Muscle layer of duodenum (tissue), 2 donors: Measurements from ENCODE around the gene TRIM72.
A peak's percentile ranks its signal among the peaks of the same experiment; 100 is the strongest.
"Not testable (repeated sequence)": the region's sequence is repeated elsewhere in the genome, so short reads cannot be mapped to it uniquely, and the experiment has no call there.

ENCODE experiments used
- H3K27ac ChIP-seq: one replicate; pipeline ENCODE4 v1.7.0; 2013; ENCODE audit warnings: mild to moderate bottlenecking, low read length
- H3K27me3 ChIP-seq: one replicate; pipeline ENCODE4 v1.7.0; 2013; ENCODE audit warnings: low read depth, mild to moderate bottlenecking, control low read depth, low read length
- H3K36me3 ChIP-seq, 2 donors: one replicate each; pipeline ENCODE4 v1.7.0; 2013; ENCODE audit warnings: low read length in 2 of 2, control low read depth in 1 of 2, mild to moderate bottlenecking in 1 of 2; ENCODE audit not compliant: insufficient read depth in 2 of 2, control insufficient read depth in 1 of 2
- H3K4me1 ChIP-seq, 2 donors: one replicate each; pipeline ENCODE4 v1.7.0; 2013; ENCODE audit warnings: low read length in 2 of 2, mild to moderate bottlenecking in 2 of 2, control low read depth in 1 of 2, moderate library complexity in 1 of 2; ENCODE audit not compliant: insufficient read depth in 2 of 2, control insufficient read depth in 1 of 2
- H3K4me3 ChIP-seq, 2 donors: one replicate each; pipeline ENCODE4 v1.7.0; 2013; ENCODE audit warnings: low read length in 2 of 2, low read depth in 1 of 2, mild to moderate bottlenecking in 1 of 2
- H3K9me3 ChIP-seq, 2 donors: one replicate each; pipeline ENCODE4 v1.7.0; 2013; ENCODE audit warnings: low read length in 2 of 2, control low read depth in 1 of 2, mild to moderate bottlenecking in 1 of 2; ENCODE audit not compliant: control insufficient read depth in 1 of 2
- donor health status: healthy.

Gene TRIM72

DNA sequence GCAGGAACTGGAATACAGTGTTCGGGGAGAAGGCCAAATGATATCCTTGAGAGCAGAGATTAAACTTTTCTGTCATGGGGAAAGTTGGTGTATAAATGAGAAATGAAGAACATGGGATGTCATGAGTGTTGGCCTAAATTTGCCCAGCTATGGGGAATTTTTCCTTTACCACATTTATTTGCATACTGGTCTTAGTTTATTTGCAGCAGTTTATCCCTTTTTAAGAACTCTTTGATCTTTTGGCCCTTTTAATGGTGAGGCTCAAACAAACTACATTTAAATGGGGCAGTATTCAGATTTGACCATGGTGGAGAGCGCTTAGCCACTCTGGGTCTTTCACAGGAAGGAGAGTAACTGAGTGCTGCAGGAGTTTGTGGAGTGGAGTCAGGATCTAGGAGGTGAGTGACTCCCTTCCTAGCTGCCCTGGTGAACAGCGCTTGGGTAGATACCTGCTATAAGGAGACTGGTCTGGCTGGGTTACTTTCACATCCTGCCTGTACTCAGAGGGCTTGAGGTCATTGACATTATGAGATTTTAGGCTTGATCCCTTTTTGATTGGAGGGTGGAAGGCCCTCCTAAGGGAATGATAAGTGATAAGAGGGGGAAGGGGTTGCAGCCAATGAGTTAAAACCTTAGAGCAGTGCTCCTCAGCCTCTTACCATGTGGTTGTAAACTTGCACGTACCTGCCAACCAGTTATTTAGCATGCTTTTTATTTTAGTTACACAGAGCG, 22.1 kb upstream of the TRIM72 start:
- peaks cover 69 to 93% of the 10 kb centered on the region in 2 donors for H3K36me3 ChIP-seq
- H3K27ac ChIP-seq: no peak overlapping the region
- no peaks in the 10 kb centered on the region for H3K27me3 ChIP-seq
- H3K9me3 ChIP-seq: no peaks in the 10 kb centered on the region
- no peaks in the 10 kb centered on the region for H3K4me1 ChIP-seq
- no peak overlapping the region for H3K4me3 ChIP-seq

DNA sequence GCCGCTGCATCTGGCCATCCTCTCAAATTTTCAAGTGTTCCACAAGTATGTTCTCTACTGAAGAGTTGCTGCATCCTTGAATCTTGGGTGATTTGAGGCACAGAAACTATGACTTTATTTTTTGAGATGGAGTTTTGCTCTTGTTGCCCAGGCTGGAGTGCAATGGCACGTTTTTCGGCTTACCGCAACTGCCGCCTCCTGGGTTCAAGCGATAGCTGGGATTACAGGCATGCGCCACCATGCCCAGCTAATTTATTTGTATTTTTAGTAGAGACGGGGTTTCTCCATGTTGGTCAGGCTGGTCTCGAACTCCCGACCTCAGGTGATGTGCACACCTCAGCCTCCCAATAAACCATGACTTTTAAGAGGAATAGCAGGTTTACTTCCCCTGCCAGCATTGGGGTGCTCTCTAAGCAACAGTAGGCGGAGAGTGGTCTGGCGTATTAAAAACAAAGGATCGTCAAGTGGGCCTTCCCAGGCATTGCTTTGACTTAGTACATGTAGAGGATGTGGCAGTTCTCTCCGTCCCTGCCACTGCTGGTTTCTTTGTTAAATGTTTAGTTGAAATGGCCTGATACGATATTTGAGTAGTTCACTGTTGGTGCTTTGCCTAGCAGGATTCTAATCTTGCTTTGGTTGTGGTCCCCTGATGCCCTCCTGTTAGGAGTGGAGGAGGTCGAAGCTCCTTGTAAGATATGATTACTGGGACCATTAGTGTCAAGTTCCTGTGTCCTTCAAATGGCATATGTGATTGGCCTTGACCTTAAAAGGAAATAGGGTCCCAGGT, 20.9 kb upstream of the TRIM72 start:
- H3K4me3 ChIP-seq: no peak overlapping the region
- peaks cover 57 to 81% of the 10 kb centered on the region in 2 donors for H3K36me3 ChIP-seq

DNA sequence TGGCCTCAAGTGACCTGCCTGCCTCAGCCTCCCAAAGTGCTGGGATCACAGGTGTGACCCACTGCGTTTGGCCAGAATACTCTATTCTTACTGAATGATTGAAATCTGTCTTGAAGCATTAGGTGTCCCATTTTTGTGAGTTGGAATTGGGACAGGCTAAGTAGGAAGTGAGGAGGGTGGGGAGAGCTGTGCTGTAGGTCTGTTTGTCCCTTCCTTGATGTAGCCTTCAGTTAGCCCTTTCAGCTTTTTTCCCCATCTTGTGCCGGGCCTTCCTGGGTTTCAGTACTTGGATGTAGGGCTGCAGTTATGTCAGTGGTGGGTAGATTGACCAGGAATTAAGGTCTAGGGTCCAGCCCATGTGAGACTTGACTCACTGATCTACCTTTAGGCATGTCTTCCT, 20.0 kb upstream of the TRIM72 start:
- H3K4me3 ChIP-seq: no peak overlapping the region
- no peaks in the 10 kb centered on the region for H3K9me3 ChIP-seq
- H3K27ac ChIP-seq: no peak overlapping the region
- peaks cover 53 to 73% of the 10 kb centered on the region in 2 donors for H3K36me3 ChIP-seq
- no peaks in the 10 kb centered on the region for H3K27me3 ChIP-seq
- no peaks in the 10 kb centered on the region for H3K4me1 ChIP-seq

More for the DNA sequence above, 20.9 kb upstream of the TRIM72 start:
- no peak overlapping the region for H3K27ac ChIP-seq
- no peaks in the 10 kb centered on the region for H3K4me1 ChIP-seq
- H3K27me3 ChIP-seq: no peaks in the 10 kb centered on the region
- no peaks in the 10 kb centered on the region for H3K9me3 ChIP-seq

DNA sequence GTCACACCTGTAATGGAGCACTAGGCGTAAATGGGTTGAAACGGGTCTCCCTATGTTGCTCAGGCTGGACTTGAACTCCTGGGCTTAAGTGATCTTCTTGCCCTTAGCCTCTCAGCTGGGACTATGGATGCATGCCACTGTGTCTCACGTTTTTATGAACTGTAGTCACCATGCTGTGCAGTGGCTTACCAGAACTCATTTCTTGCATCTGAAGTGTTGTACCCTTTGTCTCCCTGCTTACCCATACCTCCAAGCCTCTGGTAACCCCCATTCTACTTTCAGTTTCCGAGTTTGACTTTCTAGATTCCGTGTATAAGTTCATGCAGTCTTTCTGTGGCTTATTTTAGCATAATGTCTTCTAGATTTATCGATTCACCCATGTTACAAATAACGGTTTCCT, 19.0 kb upstream of the TRIM72 start:
- H3K36me3 ChIP-seq: peaks cover 42 to 67% of the 10 kb centered on the region in 2 donors
- H3K4me3 ChIP-seq: no peak overlapping the region
- no peak overlapping the region for H3K27ac ChIP-seq
- no peaks in the 10 kb centered on the region for H3K4me1 ChIP-seq
- no peaks in the 10 kb centered on the region for H3K27me3 ChIP-seq
- no peaks in the 10 kb centered on the region for H3K9me3 ChIP-seq

DNA sequence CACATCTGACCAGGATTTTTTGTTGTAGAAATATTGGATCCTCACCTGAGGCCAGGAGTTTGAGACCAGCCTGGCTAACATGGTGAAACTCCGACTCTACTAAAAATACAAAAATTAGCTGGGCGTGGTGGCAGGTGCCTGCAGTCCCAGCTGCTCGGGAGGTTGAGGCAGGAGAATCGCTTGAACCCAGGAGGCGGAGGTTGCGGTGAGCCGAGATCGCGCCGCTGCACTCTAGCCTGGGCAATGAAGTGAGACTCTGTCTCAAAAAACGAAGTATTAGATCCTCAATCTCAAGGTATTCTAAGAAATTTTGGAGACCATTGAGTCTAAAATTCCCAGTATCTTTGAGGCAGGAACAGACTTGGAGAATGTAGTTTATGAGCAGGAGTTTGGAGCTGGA, 18.1 kb upstream of the TRIM72 start:
- not testable (repeated sequence) for H3K9me3 ChIP-seq, H3K4me1 ChIP-seq, H3K27ac ChIP-seq, H3K27me3 ChIP-seq, H3K4me3 ChIP-seq
- H3K36me3 ChIP-seq: peaks cover 33 to 58% of the 10 kb centered on the region in 2 donors

DNA sequence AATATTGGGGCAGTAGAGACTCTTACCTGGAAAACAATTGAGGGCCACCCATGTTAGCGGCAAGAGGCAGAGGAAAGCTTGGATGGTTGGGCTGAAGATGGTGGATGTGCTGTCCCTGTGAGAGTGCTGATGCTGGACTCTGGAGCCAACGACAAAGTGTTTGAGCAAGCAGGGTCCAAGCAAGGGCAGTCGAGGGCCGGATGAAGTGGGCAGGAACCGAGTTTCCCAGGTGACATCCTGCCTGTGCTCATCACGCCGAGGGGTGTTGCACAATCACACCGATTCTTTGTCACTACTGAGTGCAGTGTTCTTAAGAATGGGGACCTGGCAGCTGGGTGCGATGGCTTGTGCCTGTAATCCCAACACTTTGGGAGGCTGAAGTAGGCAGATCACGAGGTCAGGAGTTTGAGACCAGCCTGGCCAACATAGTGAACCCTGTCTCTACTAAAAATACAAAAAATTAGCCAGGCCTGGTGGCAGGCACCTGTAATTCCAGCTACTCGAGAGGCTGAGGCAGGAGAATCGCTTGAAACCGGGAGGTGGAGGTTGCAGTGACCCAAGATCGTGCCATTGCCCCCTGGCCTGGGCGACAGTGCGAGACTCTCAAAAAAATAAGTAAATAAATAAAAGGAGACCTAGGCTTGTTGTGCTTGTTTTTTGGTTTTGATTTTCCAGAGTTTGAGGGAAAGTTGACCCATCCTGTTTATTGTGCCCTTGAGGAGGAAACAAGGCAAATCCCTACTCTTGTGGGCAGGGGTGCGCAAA, 17.4 kb upstream of the TRIM72 start:
- H3K27ac ChIP-seq: no peak overlapping the region
- peaks cover 7 to 9% of the 10 kb centered on the region in 2 donors for H3K4me1 ChIP-seq
- peaks cover 26 to 52% of the 10 kb centered on the region in 2 donors for H3K36me3 ChIP-seq
- H3K27me3 ChIP-seq: no peaks in the 10 kb centered on the region
- no peak overlapping the region for H3K4me3 ChIP-seq
- H3K9me3 ChIP-seq: no peaks in the 10 kb centered on the region

DNA sequence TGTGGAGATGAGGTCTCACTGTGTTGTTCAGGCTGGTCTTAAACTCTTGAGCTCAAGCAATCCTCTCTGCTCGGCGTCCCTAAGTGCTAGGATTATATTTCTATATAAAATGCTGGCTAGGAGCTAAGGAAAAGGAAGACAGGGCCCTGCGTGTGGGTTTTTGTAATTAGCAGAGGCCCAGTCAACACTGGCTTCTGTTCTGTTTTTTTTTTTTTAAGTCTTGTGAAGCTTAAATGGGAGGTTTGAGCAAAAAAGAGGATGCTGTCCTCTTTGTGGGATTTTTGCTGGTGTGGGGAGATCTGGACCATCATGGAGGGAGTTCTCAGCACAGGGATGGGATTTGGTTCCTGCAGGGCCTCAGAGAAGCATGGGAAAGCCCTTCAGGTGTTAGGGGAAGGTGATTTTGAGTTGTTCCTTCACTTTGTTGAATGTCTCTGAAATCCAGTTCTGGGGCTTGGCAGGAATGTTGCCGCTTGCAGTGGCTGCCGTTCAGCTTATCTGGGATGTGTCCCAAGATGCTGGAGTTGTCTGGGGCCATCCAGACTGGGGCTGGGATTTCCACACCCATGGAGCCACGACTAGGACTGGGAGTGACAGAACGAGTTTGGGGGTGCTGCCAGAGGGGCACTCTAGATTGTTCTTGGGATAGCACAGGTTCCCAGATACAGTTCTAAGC, 15.6 kb upstream of the TRIM72 start:
- Histone ChIP-seq H3K4me1 (peaks cover 8 to 16% of the 10 kb centered on the region in 2 donors), H3K36me3 (peaks cover 12 to 34% of the 10 kb centered on the region in 2 donors), H3K9me3 (no peaks in the 10 kb centered on the region), H3K27ac (no peak overlapping the region), H3K4me3 (no peak overlapping the region), H3K27me3 (no peaks in the 10 kb centered on the region)

DNA sequence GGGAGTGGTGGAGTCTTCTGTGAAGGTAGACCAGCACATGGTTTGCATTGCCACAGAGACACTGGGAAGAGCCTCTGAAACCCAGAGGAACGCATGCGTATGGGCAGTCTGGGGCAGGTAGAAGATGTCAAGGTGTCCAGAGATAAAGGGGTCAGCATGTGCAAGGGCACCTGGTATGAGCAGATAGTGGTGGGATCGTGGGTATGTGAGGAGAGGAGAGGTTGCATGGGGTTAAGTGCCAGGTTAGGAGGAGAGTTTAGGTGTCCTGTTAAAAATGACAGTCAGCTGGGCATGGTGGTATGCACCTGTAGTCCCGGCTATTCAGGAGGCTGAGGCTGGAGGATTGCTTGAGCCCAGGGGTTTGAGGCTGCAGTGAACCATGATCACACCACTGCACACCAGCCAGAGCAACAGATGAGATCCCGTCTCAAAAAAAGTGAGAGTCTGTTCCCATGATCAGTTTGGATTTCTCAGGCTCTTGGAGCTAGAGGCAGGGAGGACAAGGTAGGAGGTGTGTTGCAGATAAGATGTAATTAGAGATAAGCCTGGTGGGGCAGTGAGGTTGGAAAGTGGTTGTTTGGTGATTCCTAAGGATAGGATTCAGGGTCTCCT, 14.4 kb upstream of the TRIM72 start:
- H3K9me3 ChIP-seq: no peaks in the 10 kb centered on the region
- H3K4me3 ChIP-seq: no peak overlapping the region
- peaks cover 8 to 16% of the 10 kb centered on the region in 2 donors for H3K4me1 ChIP-seq
- no peaks in the 10 kb centered on the region for H3K27me3 ChIP-seq
- no peak overlapping the region for H3K27ac ChIP-seq
- H3K36me3 ChIP-seq: peaks cover 9 to 24% of the 10 kb centered on the region in 2 donors

DNA sequence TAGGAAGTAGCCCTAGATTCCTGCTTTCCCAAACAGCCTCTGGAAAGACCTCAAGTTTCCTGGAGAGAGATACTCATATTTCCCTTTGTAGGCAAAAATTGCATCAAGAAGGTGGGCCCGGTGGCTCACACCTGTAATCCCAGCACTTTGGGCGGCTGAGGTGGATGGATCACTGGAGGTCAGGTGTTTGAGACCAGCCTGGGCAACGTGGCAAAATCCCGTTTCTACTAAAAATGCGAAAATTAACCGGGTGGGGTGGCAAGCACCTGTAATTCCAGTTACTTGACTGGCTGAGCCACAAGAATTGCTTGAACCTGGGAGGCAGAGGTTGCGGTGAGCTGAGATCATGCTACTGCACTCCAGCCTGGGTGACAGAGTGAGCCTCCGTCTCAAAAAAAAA, 13.8 kb upstream of the TRIM72 start:
- H3K27ac ChIP-seq, H3K9me3 ChIP-seq, H3K4me3 ChIP-seq, H3K27me3 ChIP-seq: not testable (repeated sequence)
- Histone ChIP-seq H3K36me3 (peaks cover 9 to 19% of the 10 kb centered on the region in 2 donors), H3K4me1 (peaks cover 8 to 16% of the 10 kb centered on the region in 2 donors)

DNA sequence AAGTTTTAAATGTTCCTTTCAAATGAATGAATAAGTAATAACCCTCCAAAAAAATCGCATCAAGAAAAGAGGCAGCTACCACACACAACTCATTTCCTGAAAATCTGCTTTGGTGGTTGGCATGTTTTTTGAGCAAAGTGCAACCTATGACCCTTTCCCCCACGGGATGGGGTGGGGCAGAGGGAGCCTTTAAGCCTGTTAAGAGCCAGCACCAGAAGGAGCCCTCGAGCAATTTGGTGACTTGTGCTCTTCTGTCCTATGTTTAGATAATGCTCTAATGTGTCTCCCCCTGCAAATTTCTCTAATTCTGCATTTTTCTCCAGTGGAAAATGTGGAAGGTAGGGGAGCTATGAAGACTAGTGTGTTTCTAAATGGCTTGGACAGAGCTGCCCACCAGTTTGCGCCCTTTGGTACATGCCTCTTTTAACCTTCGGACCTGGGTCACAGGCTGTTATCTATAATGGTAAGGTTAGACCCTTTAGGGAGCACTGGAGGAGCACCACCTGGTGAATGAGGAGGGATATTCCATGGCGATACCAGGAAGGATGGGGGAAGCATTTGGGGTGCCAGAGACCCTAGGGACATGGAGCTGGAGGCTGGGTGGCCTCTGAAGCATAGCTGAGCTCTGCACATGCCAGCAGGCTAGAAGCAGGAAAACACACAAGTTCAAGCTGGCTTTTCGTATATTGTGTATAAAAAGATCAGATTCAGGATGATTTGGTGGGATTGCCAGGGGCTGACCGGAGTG, 12.9 kb upstream of the TRIM72 start:
- H3K4me3 ChIP-seq: peak overlapping the region; percentile 68 to 90
- no peak overlapping the region for H3K27ac ChIP-seq

More for the DNA sequence above, 12.9 kb upstream of the TRIM72 start:
- Histone ChIP-seq H3K4me1 (peaks cover 8 to 16% of the 10 kb centered on the region in 2 donors), H3K27me3 (no peaks in the 10 kb centered on the region), H3K9me3 (no peaks in the 10 kb centered on the region), H3K36me3 (peaks cover 4 to 11% of the 10 kb centered on the region in 2 donors)
